ENCODE results near the gene RAP1GAP.

DNA sequence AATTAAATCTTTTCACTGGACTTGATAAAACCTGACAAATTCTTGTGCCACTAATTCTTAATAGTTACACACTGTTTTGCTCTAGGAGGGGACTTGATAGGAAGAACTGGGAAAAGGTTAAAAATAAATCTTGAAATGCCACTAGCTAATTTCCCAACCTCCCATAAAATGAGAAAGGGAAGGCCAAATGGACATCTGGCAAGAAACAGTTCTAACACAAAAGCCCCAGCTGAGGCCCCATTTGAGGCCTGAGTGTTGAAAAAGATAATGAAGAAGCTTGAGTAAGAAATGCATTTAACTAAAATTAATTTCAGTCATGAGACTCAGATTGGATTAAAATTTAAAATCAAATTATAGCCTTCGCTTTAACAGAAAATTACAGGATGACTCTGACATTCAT, 11.2 kb upstream of the RAP1GAP start:
- no peak for TF ChIP-seq CTCF (IDR thresholded peaks at IDR 0.05)
- no peak for TF ChIP-seq POLR2AphosphoS5 (IDR thresholded peaks at IDR 0.05)
- no peak for TF ChIP-seq EP300 (IDR thresholded peaks at IDR 0.05; ENCODE audit: low read depth)
- no peak for TF ChIP-seq POLR2A (IDR thresholded peaks at IDR 0.05)

Data from transverse colon (tissue), 4 donors.